GM21528 (cell line): Measurements from ENCODE around the gene HEXD.
"Not testable (repeated sequence)": the region's sequence is repeated elsewhere in the genome, so short reads cannot be mapped to it uniquely, and the experiment has no call there.

Experiments
- ATAC-seq: cut with Tn5 transposase; IDR thresholded peaks from one replicate; pipeline ENCODE4 v1.9.1; 2021; ENCODE audit warnings: mild to moderate bottlenecking, moderate library complexity; ENCODE audit not compliant: unreplicated experiment, low FRiP score

HEXD gene

DNA sequence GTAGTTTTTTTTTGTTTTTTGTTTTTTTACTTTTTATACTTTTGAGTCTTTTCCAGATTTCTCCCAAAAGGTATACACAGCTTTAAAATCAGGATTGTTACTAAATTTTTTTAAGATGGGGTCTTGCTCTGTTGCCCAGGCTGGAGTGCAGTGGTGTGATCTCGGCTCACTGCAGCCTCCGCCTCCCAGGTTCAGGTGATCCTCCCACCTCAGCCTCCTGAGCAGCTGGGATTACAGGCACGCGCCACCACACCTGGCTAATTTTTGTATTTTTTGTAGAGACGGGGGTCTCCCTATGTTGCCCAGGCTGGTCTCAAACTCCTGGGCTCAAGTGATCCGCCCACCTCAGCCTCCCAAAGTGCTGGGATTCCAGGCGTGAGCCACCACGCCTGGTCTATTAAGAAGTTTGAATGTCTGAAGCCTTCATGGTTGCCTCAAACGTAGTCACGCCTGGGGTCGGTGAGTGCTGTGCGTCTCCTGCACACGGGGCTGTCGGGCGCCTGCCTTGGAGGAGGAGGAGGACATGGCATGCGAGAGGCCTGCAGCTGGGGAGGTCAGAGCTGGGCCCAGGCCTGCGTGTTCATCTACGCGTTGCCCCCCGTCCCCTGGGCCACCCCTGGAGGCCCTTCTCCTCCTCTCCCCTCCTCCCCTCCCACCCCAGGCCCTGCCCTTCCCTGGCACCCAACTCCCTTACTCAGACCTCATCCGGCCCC lies 35.8 kb upstream of the HEXD start:
- ATAC-seq = not testable (repeated sequence)

DNA sequence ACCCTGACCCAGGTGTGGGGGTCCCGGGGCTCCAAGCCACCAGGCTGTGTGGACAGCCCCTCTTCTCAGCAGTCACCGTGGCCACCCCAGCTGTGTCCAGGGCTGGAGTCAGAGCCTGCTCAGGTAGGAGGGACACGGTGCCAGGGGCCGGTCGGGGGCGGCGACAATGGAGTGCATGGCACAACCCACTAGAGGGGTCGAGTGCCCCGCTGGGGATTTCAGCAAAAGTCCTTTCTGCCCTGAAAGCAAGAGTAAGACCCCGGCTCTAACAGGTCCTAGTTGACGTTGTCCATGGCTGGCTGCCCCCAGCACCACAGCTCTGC lies 35.3 kb upstream of the HEXD start:
- no peak for ATAC-seq

DNA sequence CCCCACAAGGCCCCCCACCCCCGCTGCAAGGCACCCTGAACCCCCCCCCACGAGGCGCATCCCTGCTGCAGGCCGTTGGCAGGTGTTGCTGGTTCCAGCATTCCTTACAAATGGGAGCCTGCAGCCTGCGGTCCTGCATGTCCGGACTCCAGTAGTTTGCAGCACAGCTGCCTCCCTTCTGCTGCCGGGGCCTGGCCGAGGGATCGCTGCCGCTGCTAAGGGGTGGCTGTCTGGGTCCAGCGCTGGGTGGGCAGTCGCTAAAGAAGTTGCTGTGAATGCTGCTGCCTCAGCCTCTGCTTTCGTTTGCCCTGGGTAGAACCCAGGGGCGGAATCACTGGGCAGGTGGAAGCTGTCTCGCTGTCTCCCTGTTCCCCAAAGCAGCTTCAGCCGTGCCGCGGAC lies 34.7 kb upstream of the HEXD start:
- ATAC-seq = no peak

DNA sequence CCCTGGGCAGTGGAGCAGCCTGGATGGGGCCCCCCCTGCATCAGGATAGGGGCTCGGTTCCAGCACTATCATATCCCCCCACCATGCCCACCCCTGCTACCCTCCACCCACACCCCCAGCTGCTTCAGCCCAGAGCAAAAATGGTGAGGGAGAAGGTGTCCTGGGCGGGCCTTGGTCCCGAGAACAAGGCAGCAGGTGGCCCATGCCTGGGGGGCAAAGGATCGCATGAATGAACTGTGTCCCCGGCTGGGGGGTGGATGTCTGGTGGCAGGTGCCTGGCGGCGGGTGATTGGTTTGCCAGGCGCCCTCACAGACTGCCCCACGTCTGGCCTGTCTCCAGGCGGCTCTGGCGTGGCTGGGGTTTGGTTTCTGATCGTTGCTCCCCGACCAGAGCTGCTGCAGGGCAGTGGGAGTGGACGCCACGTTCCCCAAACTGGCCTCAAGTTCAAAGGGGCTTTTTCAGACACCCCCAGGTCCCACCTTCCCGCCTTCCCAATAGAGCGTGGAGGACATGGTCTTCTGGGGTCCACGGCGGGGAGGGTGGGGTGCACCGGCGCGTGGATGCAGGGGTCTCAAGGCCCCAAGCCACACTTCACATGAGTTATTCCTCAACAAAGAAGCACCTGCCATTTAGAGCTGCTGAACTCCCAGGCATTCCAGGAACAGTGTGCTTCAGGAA lies 34.0 kb upstream of the HEXD start:
- no peak for ATAC-seq

DNA sequence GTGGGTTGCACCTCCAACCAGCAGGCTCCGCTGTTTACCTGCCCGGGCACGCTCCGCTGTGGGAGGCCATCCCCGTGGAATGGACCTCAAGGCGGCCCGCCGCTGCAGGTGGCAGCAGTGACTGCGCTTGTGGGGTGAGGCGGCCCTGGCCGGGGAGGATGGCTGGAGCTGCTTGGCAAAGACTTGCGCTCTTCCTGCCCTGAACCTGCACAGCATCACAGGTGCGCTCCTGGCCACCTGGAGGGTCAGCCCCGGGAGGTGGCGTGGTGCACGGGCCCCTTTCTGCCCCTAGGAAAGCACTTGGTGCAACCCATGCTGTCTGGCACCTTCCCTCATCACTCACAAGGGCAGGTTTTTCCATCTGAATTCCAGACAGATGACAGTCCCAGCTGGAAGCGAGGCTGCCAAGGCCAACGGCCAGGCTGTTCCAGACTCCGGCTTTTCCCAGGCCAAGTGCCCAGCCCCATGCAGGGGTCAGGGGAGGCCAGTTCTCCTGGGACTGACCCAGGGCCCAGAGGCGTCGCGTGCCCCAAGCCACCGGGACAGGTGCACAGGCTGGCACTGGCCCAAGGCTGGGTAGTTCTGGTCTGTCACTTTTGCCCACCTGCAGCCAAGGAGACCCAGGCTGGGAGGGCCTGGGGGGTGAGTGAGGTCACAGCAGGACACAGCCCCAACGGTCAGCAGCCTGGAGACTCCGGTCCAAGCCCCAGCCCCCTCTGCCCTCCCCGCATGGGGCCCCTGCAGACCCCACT lies 33.2 kb upstream of the HEXD start:
- no peak for ATAC-seq

DNA sequence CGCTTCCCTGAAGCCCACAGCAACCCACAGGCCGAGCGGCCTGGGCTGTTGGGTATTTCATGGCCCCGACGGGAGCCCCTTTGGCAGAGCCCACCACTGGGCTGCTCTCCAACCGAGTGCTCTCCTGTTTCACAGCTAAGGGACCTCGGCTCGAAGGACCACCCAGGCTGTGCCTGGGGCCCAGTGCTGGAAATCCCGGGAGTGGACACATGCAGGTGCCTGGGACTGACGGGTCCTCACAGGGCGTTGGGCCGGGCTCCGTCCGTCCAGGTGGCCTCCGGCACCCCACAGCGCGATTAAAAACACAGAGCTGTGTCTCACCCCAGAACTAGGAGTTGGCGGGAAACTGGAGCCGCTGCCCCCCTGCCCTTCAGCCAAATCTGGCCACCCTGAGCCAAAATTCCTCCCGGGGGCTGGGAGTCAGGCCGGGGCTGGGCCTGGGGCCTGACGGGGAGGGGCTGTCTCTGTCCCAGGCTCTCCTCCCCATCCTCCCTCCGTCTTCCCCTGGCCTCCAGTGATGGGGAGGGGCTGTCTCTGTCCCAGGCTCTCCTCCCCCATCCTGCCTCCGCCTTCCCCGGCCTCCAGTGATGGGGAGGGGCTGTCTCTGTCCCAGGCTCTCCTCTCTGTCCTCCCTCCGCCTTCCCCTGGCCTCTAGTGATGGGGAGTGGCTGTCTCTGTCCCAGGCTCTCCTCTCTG lies 32.4 kb upstream of the HEXD start:
- no peak for ATAC-seq

DNA sequence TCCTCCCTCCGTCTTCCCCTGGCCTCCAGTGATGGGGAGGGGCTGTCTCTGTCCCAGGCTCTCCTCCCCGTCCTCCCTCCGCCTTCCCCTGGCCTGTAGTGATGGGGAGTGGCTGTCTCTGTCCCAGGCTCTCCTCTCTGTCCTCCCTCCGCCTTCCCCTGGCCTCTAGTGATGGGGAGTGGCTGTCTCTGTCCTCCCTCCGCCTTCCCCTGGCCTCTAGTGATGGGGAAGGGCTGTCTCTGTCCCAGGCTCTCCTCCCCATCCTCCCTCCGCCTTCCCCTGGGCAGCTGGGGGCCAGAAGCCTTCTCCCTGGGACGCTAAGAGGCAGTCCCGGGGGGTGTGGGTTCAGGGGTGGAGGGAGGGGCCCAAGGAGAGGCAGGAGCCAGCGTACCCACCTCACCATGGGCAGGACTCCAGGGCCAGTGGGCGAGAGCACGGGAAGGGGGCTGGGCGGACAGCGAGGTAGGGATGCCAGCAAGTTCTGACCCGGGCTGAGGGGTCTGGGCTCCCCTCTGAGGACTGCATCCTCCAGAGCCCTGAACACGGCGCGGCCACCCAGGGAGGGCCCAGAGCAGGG lies 31.8 kb upstream of the HEXD start:
- no peak for ATAC-seq

DNA sequence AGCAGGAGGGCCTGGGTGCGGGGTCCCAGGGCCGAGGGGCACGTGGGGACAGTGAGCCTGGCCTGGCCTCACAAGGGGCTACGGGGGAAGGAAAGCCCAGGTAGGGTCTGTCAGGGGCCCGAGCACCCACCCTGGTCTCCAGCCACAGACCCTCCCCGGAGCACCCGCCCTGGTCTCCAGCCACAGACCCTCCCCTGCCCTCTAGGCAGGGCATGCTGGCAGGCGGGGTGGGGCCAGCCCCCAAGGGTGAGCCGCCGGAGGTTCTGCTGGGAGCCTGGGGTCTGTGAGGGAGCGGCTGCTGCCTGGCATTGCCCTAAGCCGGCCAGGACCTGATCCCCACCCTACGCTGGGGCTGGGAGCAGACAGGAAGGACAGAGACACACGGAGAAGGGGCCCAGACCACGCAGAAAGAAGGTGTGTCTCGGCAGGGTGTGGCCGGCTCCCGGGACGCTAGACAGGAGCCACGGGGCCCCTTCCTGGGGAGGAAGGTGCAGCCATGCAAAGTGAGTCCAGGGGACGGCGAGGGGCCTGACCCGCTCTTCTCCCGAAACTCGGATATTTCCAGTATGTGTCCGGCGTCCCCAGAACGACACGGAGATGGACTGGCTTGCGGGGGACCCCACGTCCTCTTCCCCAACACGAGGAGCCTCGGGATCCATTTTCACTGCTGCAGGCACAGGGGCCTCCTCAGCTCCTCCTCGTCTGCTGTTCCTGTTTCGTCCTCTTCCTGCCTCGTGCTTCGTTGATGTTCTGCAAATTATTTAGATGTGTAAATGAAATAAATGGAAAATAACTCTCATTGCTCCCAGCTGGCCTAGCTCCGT lies 31.1 kb upstream of the HEXD start:
- no peak for ATAC-seq

DNA sequence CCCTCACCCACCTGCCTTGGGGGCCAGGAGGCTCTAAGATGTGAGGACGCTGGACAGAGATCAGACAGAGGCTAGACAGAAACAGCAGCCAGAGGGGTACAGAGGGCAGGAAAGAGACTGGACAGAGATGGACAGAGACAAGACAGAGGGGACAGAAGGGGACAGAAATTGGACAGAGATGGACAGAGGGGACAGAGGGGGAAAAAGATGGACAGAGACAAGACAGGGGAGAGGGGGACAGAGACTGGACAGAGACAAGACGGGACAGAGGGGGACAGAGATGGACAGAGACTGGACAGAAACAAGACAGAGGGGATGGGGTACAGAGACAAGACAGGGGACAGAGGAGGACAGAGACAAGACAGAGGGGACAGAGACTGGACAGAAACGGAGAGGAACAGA lies 30.4 kb upstream of the HEXD start:
- no peak for ATAC-seq

DNA sequence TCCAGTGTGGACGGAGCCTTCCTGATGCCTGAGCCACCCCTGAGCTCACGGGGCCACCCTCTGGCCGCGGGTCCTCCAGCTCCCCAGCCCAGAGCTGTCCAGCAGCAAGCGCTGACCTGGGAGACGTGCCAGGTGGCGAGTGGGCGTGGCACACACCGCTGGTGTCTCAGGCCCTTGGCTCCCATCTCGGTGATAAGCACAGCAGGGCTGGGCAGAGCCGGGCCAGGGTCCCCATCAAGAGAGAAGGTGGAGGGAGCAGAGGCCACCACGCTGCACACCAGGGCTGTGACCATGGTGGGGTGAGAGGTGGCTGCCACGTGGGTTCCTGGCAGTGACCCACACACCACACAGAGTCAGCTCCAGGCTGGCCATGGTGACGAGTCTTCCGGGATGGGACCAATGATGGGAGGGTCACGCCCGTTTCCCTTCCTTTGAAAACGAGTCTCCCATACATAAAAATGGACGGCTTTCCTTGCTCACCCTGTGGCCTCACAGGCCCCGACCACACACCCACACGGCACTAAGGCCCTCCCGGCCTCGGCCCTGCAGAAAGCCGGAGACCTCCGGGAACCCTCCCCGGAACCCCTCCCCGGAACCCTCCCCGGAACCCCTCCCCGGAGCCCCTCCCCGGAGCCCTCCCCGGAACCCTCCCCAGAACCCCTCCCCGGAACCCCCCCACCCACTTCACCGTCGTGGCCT lies 29.8 kb upstream of the HEXD start:
- no peak for ATAC-seq

DNA sequence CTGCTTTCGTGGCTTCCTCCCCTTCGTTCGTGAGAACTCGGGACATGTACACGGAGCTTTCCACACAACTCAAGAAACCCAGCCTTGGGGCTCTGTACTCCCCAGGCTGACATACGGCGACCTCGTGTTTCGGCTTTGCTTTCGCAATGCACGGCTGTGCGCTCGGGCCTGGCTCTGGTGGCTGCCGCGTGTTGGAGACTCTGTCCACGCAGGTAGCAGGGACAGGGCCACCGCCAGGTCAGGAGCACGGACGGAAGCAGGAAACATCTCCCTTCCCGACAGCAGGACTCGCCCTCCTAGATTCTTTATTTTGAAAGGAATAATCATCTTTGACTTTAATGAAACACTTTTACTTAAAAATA lies 29.2 kb upstream of the HEXD start:
- no peak for ATAC-seq

DNA sequence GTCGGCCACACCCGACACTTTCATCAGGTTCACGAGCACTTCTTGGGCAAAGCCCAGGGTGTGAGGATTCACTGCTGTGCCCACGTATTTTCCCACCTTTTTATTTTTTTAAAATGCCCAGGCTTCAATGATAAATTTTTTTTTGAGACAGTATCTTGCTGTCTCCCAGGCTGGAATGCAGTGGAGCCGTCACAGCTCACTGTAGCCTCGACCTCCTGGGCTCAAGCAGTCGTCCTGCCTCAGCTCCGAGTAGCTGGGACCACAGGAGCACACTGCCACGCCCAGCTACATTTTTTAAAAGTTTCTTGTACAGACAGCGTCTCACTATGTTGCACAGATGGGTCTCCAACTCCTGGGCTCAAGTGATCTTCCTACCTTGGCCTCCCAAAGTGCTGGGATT lies 28.8 kb upstream of the HEXD start:
- ATAC-seq = no peak

DNA sequence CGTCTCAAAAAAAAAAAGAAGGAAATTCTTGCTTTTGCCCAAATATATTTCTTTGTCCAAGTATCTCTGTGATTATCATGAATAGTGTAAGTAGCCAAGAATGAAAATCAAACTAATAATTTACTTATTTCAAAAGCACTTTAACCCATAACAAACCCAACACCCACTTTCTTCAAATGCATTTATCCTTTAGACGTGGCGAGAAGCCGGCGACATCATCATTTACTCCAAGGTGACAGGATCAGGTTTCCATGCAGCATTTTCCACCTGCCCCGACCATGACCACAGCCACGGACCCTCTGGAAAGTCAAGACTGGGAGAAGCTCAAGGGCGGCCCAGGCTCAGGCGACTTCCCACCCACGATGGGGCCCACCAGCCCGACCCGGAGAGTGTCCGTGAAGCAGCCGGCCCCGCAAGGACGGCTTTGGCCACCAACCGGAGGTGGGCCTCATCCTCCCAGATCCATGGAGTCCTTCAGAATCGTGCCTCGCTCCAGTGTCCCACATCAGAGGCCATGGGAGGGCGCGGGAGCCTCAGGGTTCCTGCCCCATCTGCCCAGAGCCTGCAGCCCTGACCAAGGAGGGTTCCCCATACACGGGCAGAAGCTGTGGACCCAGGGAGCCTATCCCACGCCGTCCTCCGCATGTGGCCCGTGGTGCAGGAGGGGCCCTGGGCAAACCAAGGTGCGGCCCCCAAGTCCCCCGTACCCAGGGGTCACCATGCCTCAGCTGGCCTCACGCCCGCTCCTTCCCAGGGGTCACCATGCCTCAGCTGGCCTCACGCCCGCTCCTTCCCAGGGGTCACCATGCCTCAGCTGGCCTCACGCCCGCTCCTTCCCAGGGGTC lies 27.9 kb upstream of the HEXD start:
- ATAC-seq = no peak

DNA sequence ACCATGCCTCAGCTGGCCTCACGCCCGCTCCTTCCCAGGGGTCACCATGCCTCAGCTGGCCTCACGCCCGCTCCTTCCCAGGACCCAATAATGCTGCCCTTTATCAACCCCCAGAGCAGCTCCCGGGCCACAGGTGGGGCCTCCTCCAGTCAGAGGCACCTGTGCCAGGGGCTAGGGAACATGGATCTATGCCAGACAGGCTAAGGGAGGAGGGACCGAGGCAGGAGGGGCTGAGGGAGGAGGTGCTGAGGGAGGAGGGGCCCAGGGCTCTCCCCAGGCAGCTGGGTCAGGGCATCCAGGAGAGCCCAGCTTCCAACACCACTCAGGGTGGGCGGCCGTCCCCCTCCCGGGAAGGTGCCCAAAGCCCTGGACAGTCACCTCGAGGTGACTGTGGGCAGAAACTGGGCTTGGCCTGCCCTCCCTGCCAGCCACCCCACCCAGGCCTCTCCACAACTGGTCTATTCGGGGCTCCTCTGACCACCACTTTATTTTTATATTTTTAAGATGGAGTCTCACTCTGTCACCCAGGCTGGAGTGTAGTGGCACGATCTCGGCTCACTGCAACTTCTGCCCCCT lies 27.2 kb upstream of the HEXD start:
- no peak for ATAC-seq

DNA sequence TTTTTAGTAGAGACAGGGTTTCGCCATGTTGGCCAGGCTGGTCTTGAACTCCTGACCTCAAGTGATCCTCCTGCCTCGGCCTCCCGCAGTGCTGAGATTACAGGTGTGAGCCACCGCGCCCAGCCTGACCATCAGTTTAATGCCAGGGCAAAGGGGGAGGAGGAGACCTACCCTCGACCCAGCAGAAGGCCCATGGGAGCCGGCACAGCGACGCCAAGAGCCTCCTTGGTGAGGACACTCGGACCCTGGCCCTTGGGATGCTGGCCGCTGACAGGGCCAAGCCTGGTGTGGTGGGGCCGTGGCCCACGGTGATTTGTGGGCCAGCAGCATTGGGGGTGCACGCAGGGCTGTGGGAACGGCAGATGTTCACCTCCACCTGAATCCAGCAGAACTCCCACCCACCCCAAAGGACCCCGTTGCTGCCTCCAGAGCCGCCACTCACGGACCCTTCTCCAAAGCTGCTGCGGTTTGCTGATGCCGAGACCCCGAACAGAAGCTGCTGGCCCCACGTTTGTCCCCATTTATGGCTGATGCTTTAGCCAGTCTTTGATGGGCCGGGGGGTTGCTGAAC lies 26.6 kb upstream of the HEXD start:
- ATAC-seq = no peak

DNA sequence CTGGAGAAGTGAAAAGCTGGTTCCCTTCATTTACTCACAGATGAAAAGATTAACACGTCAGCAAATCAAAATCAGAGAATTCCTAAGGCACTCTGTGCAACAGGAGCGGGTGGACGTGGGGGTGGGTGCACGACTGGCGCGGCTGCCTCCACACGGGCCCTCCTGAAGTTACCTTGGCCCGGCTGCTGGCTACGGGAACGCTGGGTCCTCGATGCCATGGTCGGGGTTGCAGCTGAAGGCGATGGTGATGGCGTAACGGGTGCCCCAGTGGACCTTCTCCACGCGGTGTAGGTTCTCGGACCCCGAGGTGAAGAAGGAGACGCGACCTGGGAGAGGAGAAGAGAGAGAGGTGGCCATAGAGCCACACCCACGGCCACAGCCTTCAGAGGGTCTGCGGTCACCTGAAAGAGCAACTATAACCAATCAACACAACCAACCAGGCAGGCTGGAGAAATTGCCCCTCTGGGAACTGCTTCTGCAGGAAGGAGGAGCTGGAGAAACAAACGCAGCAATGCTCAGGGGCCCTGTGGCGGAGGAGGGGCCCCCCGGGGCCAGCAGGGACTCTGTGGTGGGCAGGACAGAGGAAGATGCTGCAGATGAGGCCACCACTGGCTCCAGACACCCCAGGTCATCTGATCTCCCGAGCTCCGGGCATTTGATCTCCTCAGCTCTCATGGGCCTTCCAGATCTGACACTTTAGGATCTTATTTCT lies 25.8 kb upstream of the HEXD start:
- no peak for ATAC-seq

DNA sequence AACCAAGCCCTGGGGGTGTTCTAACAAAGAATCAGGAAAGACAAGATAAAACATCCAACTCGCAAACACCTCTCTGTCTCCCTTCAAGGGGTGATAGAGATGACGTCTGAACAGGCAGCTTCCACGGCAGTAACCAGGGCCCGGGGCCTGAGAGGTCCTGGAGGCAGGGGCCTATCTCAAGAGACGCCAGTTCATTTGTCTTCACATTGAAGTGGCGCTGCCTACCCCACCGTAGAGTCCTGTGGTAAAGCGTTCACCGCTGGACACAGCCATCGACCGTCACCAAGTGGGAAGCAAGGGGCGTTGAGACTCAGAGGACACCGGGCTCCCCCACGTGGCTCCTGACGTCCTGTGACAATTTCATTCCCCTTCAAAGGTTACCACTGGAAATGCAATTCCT lies 25.2 kb upstream of the HEXD start:
- ATAC-seq = no peak
